Upper lobe of left lung (tissue), 4 donors: Measurements from ENCODE around the gene ANKRD26.

Source experiments
- CTCF ChIP-seq, 6 experiments: fragments of 450-650 bp in 4 of 6; fragments of 200-600 bp in 2 of 6; sonication (generic) in 2 of 6; IDR thresholded peaks; one replicate each; pipeline ENCODE4 v1.5.1; 2016 to 2019; ENCODE audit warnings: antibody characterized with exemption in 6 of 6
- EP300 ChIP-seq, 4 donors: sonication (generic); formaldehyde crosslinking; IDR thresholded peaks; one replicate each; pipeline ENCODE4 v1.5.1; 2017; ENCODE audit warnings: antibody characterized with exemption in 4 of 4, control low read depth in 2 of 4

GRCh38 chr10:27030060-27030459 lies 70.2 kb downstream of the ANKRD26 start:
- TF ChIP-seq CTCF (IDR thresholded peaks at IDR 0.05): no peak
- no peak for TF ChIP-seq EP300 (IDR thresholded peaks at IDR 0.05)
